ENCODE measurements around the gene KIT.

The KIT gene

GRCh38 chr4:54707406-54707805 lies 49.6 kb downstream of the KIT start:
- Histone ChIP-seq H3K27ac (ENCODE audit: poor library complexity, severe bottlenecking) (no peak overlapping the region), H3K4me1 (ENCODE audit: insufficient read depth, poor library complexity, severe bottlenecking) (no peaks in the 10 kb centered on the region), H3K4me3 (ENCODE audit: severe bottlenecking) (no peak overlapping the region), H3K27me3 (ENCODE audit: insufficient read depth, poor library complexity, severe bottlenecking) (peaks cover 13% of the 10 kb centered on the region), H3K9me3 (ENCODE audit: severe bottlenecking) (no peaks in the 10 kb centered on the region), H3K36me3 (ENCODE audit: low read depth) (no peaks in the 10 kb centered on the region)
- DNase-seq (ENCODE audit: low spot score), result no peak
- TF ChIP-seq, protein P1, sequence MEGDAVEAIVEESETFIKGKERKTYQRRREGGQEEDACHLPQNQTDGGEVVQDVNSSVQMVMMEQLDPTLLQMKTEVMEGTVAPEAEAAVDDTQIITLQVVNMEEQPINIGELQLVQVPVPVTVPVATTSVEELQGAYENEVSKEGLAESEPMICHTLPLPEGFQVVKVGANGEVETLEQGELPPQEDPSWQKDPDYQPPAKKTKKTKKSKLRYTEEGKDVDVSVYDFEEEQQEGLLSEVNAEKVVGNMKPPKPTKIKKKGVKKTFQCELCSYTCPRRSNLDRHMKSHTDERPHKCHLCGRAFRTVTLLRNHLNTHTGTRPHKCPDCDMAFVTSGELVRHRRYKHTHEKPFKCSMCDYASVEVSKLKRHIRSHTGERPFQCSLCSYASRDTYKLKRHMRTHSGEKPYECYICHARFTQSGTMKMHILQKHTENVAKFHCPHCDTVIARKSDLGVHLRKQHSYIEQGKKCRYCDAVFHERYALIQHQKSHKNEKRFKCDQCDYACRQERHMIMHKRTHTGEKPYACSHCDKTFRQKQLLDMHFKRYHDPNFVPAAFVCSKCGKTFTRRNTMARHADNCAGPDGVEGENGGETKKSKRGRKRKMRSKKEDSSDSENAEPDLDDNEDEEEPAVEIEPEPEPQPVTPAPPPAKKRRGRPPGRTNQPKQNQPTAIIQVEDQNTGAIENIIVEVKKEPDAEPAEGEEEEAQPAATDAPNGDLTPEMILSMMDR (IDR thresholded peaks at IDR 0.05; ENCODE audit: poor library complexity, severe bottlenecking), result no peak
- ATAC-seq (ENCODE audit: low read depth), result no peak

- no peak for ATAC-seq (ENCODE audit: low read depth)
- Histone ChIP-seq H3K27me3 (ENCODE audit: insufficient read depth, poor library complexity, severe bottlenecking) (peaks cover 4% of the 10 kb centered on the region), H3K4me3 (ENCODE audit: severe bottlenecking) (no peak overlapping the region), H3K4me1 (ENCODE audit: insufficient read depth, poor library complexity, severe bottlenecking) (no peaks in the 10 kb centered on the region), H3K36me3 (ENCODE audit: low read depth) (no peaks in the 10 kb centered on the region), H3K9me3 (ENCODE audit: severe bottlenecking) (no peaks in the 10 kb centered on the region), H3K27ac (ENCODE audit: poor library complexity, severe bottlenecking) (no peak overlapping the region)
- TF ChIP-seq, protein P1 (IDR thresholded peaks at IDR 0.05; ENCODE audit: poor library complexity, severe bottlenecking), result no peak
- DNase-seq (ENCODE audit: low spot score), result no peak
Measured at GRCh38 chr4:54708339-54709279, 50.9 kb downstream of the KIT start.

GRCh38 chr4:54709400-54709799 lies 51.6 kb downstream of the KIT start:
- ATAC-seq (ENCODE audit: low read depth), result no peak
- Histone ChIP-seq H3K27ac (ENCODE audit: poor library complexity, severe bottlenecking) (no peak overlapping the region), H3K4me3 (ENCODE audit: severe bottlenecking) (no peak overlapping the region), H3K36me3 (ENCODE audit: low read depth) (no peaks in the 10 kb centered on the region), H3K27me3 (ENCODE audit: insufficient read depth, poor library complexity, severe bottlenecking) (peaks cover 4% of the 10 kb centered on the region), H3K4me1 (ENCODE audit: insufficient read depth, poor library complexity, severe bottlenecking) (no peaks in the 10 kb centered on the region), H3K9me3 (ENCODE audit: severe bottlenecking) (no peaks in the 10 kb centered on the region)
- TF ChIP-seq, protein P1 (IDR thresholded peaks at IDR 0.05; ENCODE audit: poor library complexity, severe bottlenecking), result no peak
- no peak for DNase-seq (ENCODE audit: low spot score)

DNA sequence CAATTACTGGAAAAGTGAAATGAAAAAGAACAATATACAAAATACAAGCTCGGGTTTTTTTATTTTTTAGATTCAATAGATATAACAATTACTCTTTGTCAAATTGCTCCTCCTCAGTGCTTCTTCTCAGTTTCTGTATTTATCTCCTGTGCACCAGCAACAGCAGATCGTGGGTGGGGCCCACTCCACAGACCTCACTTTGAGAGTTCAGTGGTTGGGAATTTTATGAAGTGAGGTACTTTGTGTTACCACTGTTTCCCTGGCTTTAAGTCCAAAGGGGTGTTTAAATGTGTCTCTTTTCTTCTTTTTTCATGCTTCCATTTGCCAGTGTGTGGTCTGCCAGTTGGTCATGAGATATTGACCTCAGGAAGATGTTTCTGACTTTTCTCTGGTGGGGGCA lies 54.4 kb downstream of the KIT start:
- DNase-seq (ENCODE audit: low spot score) (no peak), ATAC-seq (ENCODE audit: low read depth) (no peak)
- H3K4me1 ChIP-seq (ENCODE audit: insufficient read depth, poor library complexity, severe bottlenecking), result no peaks in the 10 kb centered on the region
- no peaks in the 10 kb centered on the region for H3K27me3 ChIP-seq (ENCODE audit: insufficient read depth, poor library complexity, severe bottlenecking)
- TF ChIP-seq, protein P1 (IDR thresholded peaks at IDR 0.05; ENCODE audit: poor library complexity, severe bottlenecking), result no peak
- H3K9me3 ChIP-seq (ENCODE audit: severe bottlenecking), result no peaks in the 10 kb centered on the region
- no peaks in the 10 kb centered on the region for H3K36me3 ChIP-seq (ENCODE audit: low read depth)
- H3K27ac ChIP-seq (ENCODE audit: poor library complexity, severe bottlenecking), result no peak overlapping the region
- no peak overlapping the region for H3K4me3 ChIP-seq (ENCODE audit: severe bottlenecking)

GRCh38 chr4:54714631-54715030 lies 56.9 kb downstream of the KIT start:
- Histone ChIP-seq H3K27ac (ENCODE audit: poor library complexity, severe bottlenecking) (no peak overlapping the region), H3K4me1 (ENCODE audit: insufficient read depth, poor library complexity, severe bottlenecking) (no peaks in the 10 kb centered on the region), H3K4me3 (ENCODE audit: severe bottlenecking) (no peak overlapping the region), H3K36me3 (ENCODE audit: low read depth) (no peaks in the 10 kb centered on the region), H3K9me3 (ENCODE audit: severe bottlenecking) (no peaks in the 10 kb centered on the region), H3K27me3 (ENCODE audit: insufficient read depth, poor library complexity, severe bottlenecking) (no peaks in the 10 kb centered on the region)
- no peak for ATAC-seq (ENCODE audit: low read depth)
- TF ChIP-seq, protein P1 (IDR thresholded peaks at IDR 0.05; ENCODE audit: poor library complexity, severe bottlenecking), result no peak
- DNase-seq (ENCODE audit: low spot score), result no peak

All from RWPE2 (cell line).